Neural cell (in vitro differentiated cells): ENCODE results near the gene DLG4. TPM values are rescaled to one million over a fixed set of nuclear protein-coding genes. Genes with fewer than 3 reads are reported as not detected.

Experiments
- H2AFZ ChIP-seq: fragments of 200-600, 300-800 bp; sonication (generic), shearing (Covaris generic); 2 replicates; pipeline ENCODE4 v1.6.0; 2014; ENCODE audit warnings: low read depth, mild to moderate bottlenecking, antibody characterized with exemption, low read length, moderate library complexity
- H3F3A ChIP-seq: fragments of 200-600 bp; shearing (Covaris generic); 2 replicates; pipeline ENCODE4 v1.6.1; 2016; ENCODE audit warnings: mild to moderate bottlenecking, moderate library complexity, mixed read lengths, antibody characterized with exemption, low read length; ENCODE audit not compliant: insufficient read depth, poor library complexity, severe bottlenecking
- H3K27ac ChIP-seq: fragments of 200-600, 300-800 bp; sonication (generic), shearing (Covaris generic); 2 replicates; pipeline ENCODE4 v1.5.1; 2014; ENCODE audit warnings: mild to moderate bottlenecking, low read length, moderate library complexity
- H3K27me3 ChIP-seq: fragments of 300-800, 200-600 bp; sonication (generic), shearing (Covaris generic); 2 replicates; pipeline ENCODE4 v1.6.0; 2014; ENCODE audit warnings: mild to moderate bottlenecking, low read depth, low read length, moderate library complexity; ENCODE audit not compliant: insufficient read depth
- H3K36me3 ChIP-seq: fragments of 300-800, 200-600 bp; sonication (generic), shearing (Covaris generic); 2 replicates; pipeline ENCODE4 v1.5.1; 2014; ENCODE audit warnings: mild to moderate bottlenecking, antibody characterized with exemption, low read length, moderate library complexity; ENCODE audit not compliant: insufficient read depth
- H3K4me2 ChIP-seq: fragments of 300-800, 200-600 bp; sonication (generic), shearing (Covaris generic); 2 replicates; pipeline ENCODE4 v1.6.0; 2014; ENCODE audit warnings: mild to moderate bottlenecking, low read length
- H3K4me3 ChIP-seq: fragments of 300-800, 200-600 bp; sonication (generic), shearing (Covaris generic); 2 replicates; pipeline ENCODE4 v1.5.1; 2014; ENCODE audit warnings: mild to moderate bottlenecking, low read length, moderate library complexity
- H3K79me2 ChIP-seq: fragments of 200-600 bp; shearing (Covaris generic); replicated peaks from 2 replicates; pipeline ENCODE4 v1.6.0; 2014; ENCODE audit warnings: mild to moderate bottlenecking, low read length, moderate library complexity; ENCODE audit not compliant: insufficient read depth
- H3K9ac ChIP-seq: fragments of 300-800, 200-600 bp; sonication (generic), shearing (Covaris generic); 2 replicates; pipeline ENCODE4 v1.6.1; 2016; ENCODE audit warnings: mild to moderate bottlenecking, low read length, mixed read lengths
- H3K9me2 ChIP-seq: fragments of 200-600 bp; shearing (Covaris generic); 2 replicates; pipeline ENCODE4 v1.6.1; 2016; ENCODE audit warnings: mild to moderate bottlenecking, low read length, mixed read lengths; ENCODE audit not compliant: insufficient read depth
- H3K9me3 ChIP-seq: fragments of 200-600, 300-800 bp; sonication (generic), shearing (Covaris generic); 2 replicates; pipeline ENCODE4 v1.6.1; 2016; ENCODE audit warnings: mild to moderate bottlenecking, mixed run types, low read length, moderate library complexity, mixed read lengths
- H4K20me1 ChIP-seq: fragments of 200-600 bp; shearing (Covaris generic); 2 replicates; pipeline ENCODE4 v1.6.1; 2016; ENCODE audit warnings: mild to moderate bottlenecking, mixed run types; ENCODE audit not compliant: insufficient read depth
- CTCF ChIP-seq: fragments of 450-650 bp; IDR thresholded peaks from 2 replicates; pipeline ENCODE4 v1.5.1; 2014; ENCODE audit warnings: antibody characterized with exemption, mild to moderate bottlenecking, moderate library complexity; ENCODE audit not compliant: poor library complexity, severe bottlenecking
- EP300 ChIP-seq: fragments of 450-650 bp; conservative IDR thresholded peaks from 2 replicates; pipeline ENCODE4 v1.6.1; 2014; ENCODE audit warnings: antibody characterized with exemption, mild to moderate bottlenecking, moderate library complexity; ENCODE audit not compliant: poor library complexity, severe bottlenecking
- EZH2 ChIP-seq: fragments of 200-600, 300-800 bp; shearing (Covaris generic), sonication (generic); IDR thresholded peaks from 2 replicates; pipeline ENCODE4 v1.6.1; 2014; ENCODE audit warnings: antibody characterized with exemption, low read length, borderline replicate concordance, mild to moderate bottlenecking; ENCODE audit not compliant: insufficient read depth, poor library complexity, severe bottlenecking
- MXI1 ChIP-seq: fragments of 450-650 bp; conservative IDR thresholded peaks from 2 replicates; pipeline ENCODE4 v1.6.1; 2014; ENCODE audit warnings: antibody characterized with exemption, mild to moderate bottlenecking; ENCODE audit not compliant: poor library complexity, severe bottlenecking
- POLR2AphosphoS5 ChIP-seq: IDR thresholded peaks from 2 replicates; pipeline ENCODE4 v1.6.1; 2012
- RAD21 ChIP-seq: fragments of 450-650 bp; conservative IDR thresholded peaks from 2 replicates; pipeline ENCODE4 v1.6.1; 2014; ENCODE audit warnings: antibody characterized with exemption, mild to moderate bottlenecking, moderate library complexity
- SMC3 ChIP-seq: fragments of 450-650 bp; conservative IDR thresholded peaks from 2 replicates; pipeline ENCODE4 v1.6.1; 2014; ENCODE audit warnings: antibody characterized with exemption, mild to moderate bottlenecking, moderate library complexity; ENCODE audit not compliant: poor library complexity
- TAF1 ChIP-seq: IDR thresholded peaks from 2 replicates; pipeline ENCODE4 v1.6.1; 2012; ENCODE audit warnings: low read depth
- polyA plus RNA-seq: library from polyadenylated mRNA; depleted of rRNA; stranded (reverse); fragments of >200 nt; gene quantifications from 2 replicates; pipeline ENCODE4 v1.2.3, GENCODE V29; 2014
- TF ChIP-seq, protein P1 (sequence below): IDR thresholded peaks from 2 replicates; pipeline ENCODE4 v1.6.1; 2012; ENCODE audit warnings: borderline replicate concordance

Gene DLG4
- polyA plus RNA-seq, 1 donor from 2014 or later, result 126 TPM

GRCh38 chr17:7196651-7197401, 22.8 kb downstream of the DLG4 start:
- H3K4me2 ChIP-seq, result no peak overlapping the region
- no peaks in the 10 kb centered on the region for H3K9me3 ChIP-seq
- no peaks in the 10 kb centered on the region for H3K9me2 ChIP-seq
- H3K27ac ChIP-seq, result no peak overlapping the region
- no peak overlapping the region for H3K4me3 ChIP-seq
- H3K9ac ChIP-seq, result no peak overlapping the region
- no peaks in the 10 kb centered on the region for H4K20me1 ChIP-seq
- peaks cover 11% of the 10 kb centered on the region for H3K36me3 ChIP-seq
- no peaks in the 10 kb centered on the region for H3K79me2 ChIP-seq
- no peak overlapping the region for H2AFZ ChIP-seq
- TF ChIP-seq EZH2 (no peak), CTCF (no peak), MXI1 (no peak), POLR2AphosphoS5 (no peak), RAD21 (no peak), SMC3 (no peak), TAF1 (no peak)
- H3K27me3 ChIP-seq, result no peaks in the 10 kb centered on the region
- no peaks in the 10 kb centered on the region for H3F3A ChIP-seq

- Histone ChIP-seq H3K27ac (no peak overlapping the region), H3K9ac (no peak overlapping the region), H3K9me3 (no peaks in the 10 kb centered on the region), H3K36me3 (peaks cover 11% of the 10 kb centered on the region), H3F3A (no peaks in the 10 kb centered on the region), H3K27me3 (no peaks in the 10 kb centered on the region), H4K20me1 (no peaks in the 10 kb centered on the region), H3K9me2 (no peaks in the 10 kb centered on the region), H2AFZ (no peak overlapping the region), H3K4me3 (no peak overlapping the region), H3K79me2 (no peaks in the 10 kb centered on the region), H3K4me2 (no peak overlapping the region)
- TF ChIP-seq TAF1 (no peak), EZH2 (no peak), EP300 (no peak), POLR2AphosphoS5 (no peak), RAD21 (no peak), SMC3 (no peak), MXI1 (no peak), CTCF (no peak)
- TF ChIP-seq, protein P1, sequence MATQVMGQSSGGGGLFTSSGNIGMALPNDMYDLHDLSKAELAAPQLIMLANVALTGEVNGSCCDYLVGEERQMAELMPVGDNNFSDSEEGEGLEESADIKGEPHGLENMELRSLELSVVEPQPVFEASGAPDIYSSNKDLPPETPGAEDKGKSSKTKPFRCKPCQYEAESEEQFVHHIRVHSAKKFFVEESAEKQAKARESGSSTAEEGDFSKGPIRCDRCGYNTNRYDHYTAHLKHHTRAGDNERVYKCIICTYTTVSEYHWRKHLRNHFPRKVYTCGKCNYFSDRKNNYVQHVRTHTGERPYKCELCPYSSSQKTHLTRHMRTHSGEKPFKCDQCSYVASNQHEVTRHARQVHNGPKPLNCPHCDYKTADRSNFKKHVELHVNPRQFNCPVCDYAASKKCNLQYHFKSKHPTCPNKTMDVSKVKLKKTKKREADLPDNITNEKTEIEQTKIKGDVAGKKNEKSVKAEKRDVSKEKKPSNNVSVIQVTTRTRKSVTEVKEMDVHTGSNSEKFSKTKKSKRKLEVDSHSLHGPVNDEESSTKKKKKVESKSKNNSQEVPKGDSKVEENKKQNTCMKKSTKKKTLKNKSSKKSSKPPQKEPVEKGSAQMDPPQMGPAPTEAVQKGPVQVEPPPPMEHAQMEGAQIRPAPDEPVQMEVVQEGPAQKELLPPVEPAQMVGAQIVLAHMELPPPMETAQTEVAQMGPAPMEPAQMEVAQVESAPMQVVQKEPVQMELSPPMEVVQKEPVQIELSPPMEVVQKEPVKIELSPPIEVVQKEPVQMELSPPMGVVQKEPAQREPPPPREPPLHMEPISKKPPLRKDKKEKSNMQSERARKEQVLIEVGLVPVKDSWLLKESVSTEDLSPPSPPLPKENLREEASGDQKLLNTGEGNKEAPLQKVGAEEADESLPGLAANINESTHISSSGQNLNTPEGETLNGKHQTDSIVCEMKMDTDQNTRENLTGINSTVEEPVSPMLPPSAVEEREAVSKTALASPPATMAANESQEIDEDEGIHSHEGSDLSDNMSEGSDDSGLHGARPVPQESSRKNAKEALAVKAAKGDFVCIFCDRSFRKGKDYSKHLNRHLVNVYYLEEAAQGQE, result no peak
Observed at GRCh38 chr17:7195971-7196370, 23.7 kb downstream of the DLG4 start.
